B cell (primary cell): ENCODE results near the gene TRRAP. TPM values are rescaled to one million over a fixed set of nuclear protein-coding genes. Genes with fewer than 3 reads are reported as not detected.

Source experiments
- ATAC-seq: fragments of 200-7000 bp; cut with Tn5 transposase; one replicate; pipeline ENCODE4 v1.10.0; 2021; ENCODE audit warnings: low read depth, mild to moderate bottlenecking, moderate number of reproducible peaks, moderate library complexity
- CTCF ChIA-PET: fragments of 350-600 bp; sonication (Branson Sonifier 250); formaldehyde crosslinking; loops from one replicate; lab custom pipeline; 2021; ENCODE audit warnings: antibody characterized with exemption, inconsistent platforms; lab: Charles Lee
- POLR2A ChIA-PET: fragments of 350-600 bp; sonication (Branson Sonifier 250); formaldehyde crosslinking; loops from one replicate; lab custom pipeline; 2021; ENCODE audit warnings: antibody characterized with exemption; lab: Charles Lee
- DNase-seq: peaks from one replicate; pipeline ENCODE4 v3.0.0; 2013
- H2AFZ ChIP-seq: 2 replicates; pipeline ENCODE4 v1.6.1; 2012; ENCODE audit warnings: mild to moderate bottlenecking, low read depth, low read length; ENCODE audit not compliant: insufficient read depth, poor library complexity, severe bottlenecking
- H3K27ac ChIP-seq, 2 donors: 1 replicate in 1 of 2; 2 replicates in 1 of 2; pipeline ENCODE4 v1.5.1; 2012 to 2013; ENCODE audit warnings: low read length in 2 of 2, mild to moderate bottlenecking in 2 of 2, moderate library complexity in 1 of 2
- H3K27me3 ChIP-seq, 4 experiments: fragments of 200-600 bp in 1 of 4; sonication (generic) in 1 of 4; replicated peaks in 1 of 4; 1 replicate in 2 of 4; 2 replicates in 2 of 4; pipeline versions ENCODE4 v1.6.1 to v1.7.0; 2013 to 2016; ENCODE audit warnings: low read length in 3 of 4, mild to moderate bottlenecking in 2 of 4, mixed read lengths in 1 of 4, moderate library complexity in 1 of 4; ENCODE audit not compliant: insufficient read depth in 4 of 4, control insufficient read depth in 3 of 4; ENCODE audit errors: control extremely low read depth in 1 of 4
- H3K36me3 ChIP-seq, 2 experiments: replicated peaks in 1 of 2; 1 replicate in 1 of 2; 2 replicates in 1 of 2; pipeline versions ENCODE4 v1.6.1 to v1.7.1; 2013; ENCODE audit warnings: low read length in 1 of 2; ENCODE audit not compliant: insufficient read depth in 2 of 2, control insufficient read depth in 1 of 2; ENCODE audit errors: control extremely low read depth in 1 of 2, extremely low read depth in 1 of 2
- H3K4me1 ChIP-seq, 2 donors: fragments of 200-600 bp in 1 of 2; sonication (generic) in 1 of 2; 1 replicate in 1 of 2; 2 replicates in 1 of 2; pipeline versions ENCODE4 v1.5.1 to v1.6.1; 2013 to 2017; ENCODE audit warnings: low read length in 2 of 2; ENCODE audit not compliant: control insufficient read depth in 2 of 2, insufficient read depth in 2 of 2
- H3K4me2 ChIP-seq: replicated peaks from 2 replicates; pipeline ENCODE3; 2012; ENCODE audit warnings: mild to moderate bottlenecking, low read depth, low read length; ENCODE audit not compliant: poor library complexity, severe bottlenecking
- H3K4me3 ChIP-seq, 5 experiments: fragments of 200-600 bp in 1 of 5; sonication (generic) in 1 of 5; 1 replicate in 3 of 5; 2 replicates in 2 of 5; pipeline versions ENCODE4 v1.5.1 to v1.7.0; 2011 to 2016; ENCODE audit warnings: low read length in 4 of 5, mild to moderate bottlenecking in 4 of 5, low read depth in 2 of 5, control low read depth in 1 of 5, moderate library complexity in 1 of 5; ENCODE audit not compliant: insufficient read depth in 1 of 5; ENCODE audit errors: control extremely low read depth in 1 of 5, extremely low read depth in 1 of 5
- H3K79me2 ChIP-seq: fragments of 200-600 bp; sonication (generic); one replicate; pipeline ENCODE4 v1.6.0; 2016; ENCODE audit warnings: low read length; ENCODE audit not compliant: control insufficient read depth, insufficient read depth
- H3K9ac ChIP-seq: fragments of 200-600 bp; sonication (generic); 2 replicates; pipeline ENCODE4 v1.6.1; 2017; ENCODE audit warnings: mild to moderate bottlenecking, low read length, moderate library complexity
- H3K9me3 ChIP-seq, 3 donors: one replicate each; pipeline versions ENCODE4 v1.6.1 to v1.7.1; 2013; ENCODE audit warnings: low read length in 2 of 3; ENCODE audit not compliant: control insufficient read depth in 2 of 3, insufficient read depth in 1 of 3; ENCODE audit errors: control extremely low read depth in 1 of 3
- H4K20me1 ChIP-seq: 2 replicates; pipeline ENCODE4 v1.6.0; 2012; ENCODE audit warnings: mild to moderate bottlenecking, low read length; ENCODE audit not compliant: insufficient read depth, control insufficient read depth, poor library complexity, severe bottlenecking
- H3K27ac Mint-ChIP-seq: one replicate; pipeline ENCODE4 v1.8.0; 2021; ENCODE audit warnings: mixed read lengths
- H3K27me3 Mint-ChIP-seq: one replicate; pipeline ENCODE4 v1.8.0; 2021; ENCODE audit warnings: mixed read lengths
- H3K4me1 Mint-ChIP-seq: one replicate; pipeline ENCODE4 v1.8.0; 2021; ENCODE audit warnings: mixed read lengths
- H3K4me3 Mint-ChIP-seq: one replicate; pipeline ENCODE4 v1.8.0; 2021; ENCODE audit warnings: mixed read lengths
- H3K9me3 Mint-ChIP-seq: one replicate; pipeline ENCODE4 v1.8.0; 2022; ENCODE audit warnings: mixed read lengths; ENCODE audit not compliant: insufficient read depth
- CTCF ChIP-seq: fragments of 200-600 bp; IDR thresholded peaks from one replicate; pipeline ENCODE4 v1.8.0; 2022; ENCODE audit warnings: antibody characterized with exemption, mild to moderate bottlenecking
- EZH2 ChIP-seq: IDR thresholded peaks from 2 replicates; pipeline ENCODE4 v1.6.1; 2012; ENCODE audit warnings: borderline replicate concordance, low read depth, mild to moderate bottlenecking, moderate library complexity, low read length; ENCODE audit not compliant: insufficient read depth, poor library complexity, severe bottlenecking
- WGBS: methylation state at CpG from one replicate; pipeline ENCODE4 v1.1.5; 2013; ENCODE audit warnings: missing lambda C conversion rate; ENCODE audit not compliant: insufficient coverage; 5-methylcytosine and 5-hydroxymethylcytosine counted together
- intact Hi-C: fragments of 100-400 bp; cut with micrococcal nuclease; formaldehyde crosslinking; loops from one replicate; pipeline ENCODE4 v1.10.0; 2022
- polyA plus RNA-seq: library from polyadenylated mRNA; depleted of rRNA; stranded (reverse); fragments of >200 nt; gene quantifications from 2 replicates; pipeline ENCODE4 v1.2.3, GENCODE V29; 2012
- total RNA-seq, 2 donors: library from RNA; stranded (reverse); fragments of 120-200 nt in 1 of 2; gene quantifications; 1 replicate in 1 of 2; 2 replicates in 1 of 2; pipeline versions ENCODE4 v1.2.3 to v1.2.4, GENCODE V29; 2013 to 2022

The TRRAP gene
- total and polyA plus RNA-seq, 2 donors (not counting 1 experiment from before 2014, with no cell fraction given) = 25.4 to 102 TPM

GRCh38 chr7:99002827-99003212 is 124.5 kb downstream of the TRRAP start:
- peak overlapping the region; percentile 10 for H3K27ac Mint-ChIP-seq
- H3K4me1 Mint-ChIP-seq = peaks cover 7% of the 10 kb centered on the region
- no peaks in the 10 kb centered on the region for H3K4me1 ChIP-seq
- ChIA-PET CTCF (no interaction called here), POLR2A (no interaction called here)
- H3K4me3 Mint-ChIP-seq = no peak overlapping the region
- no peaks in the 10 kb centered on the region for H3K79me2 ChIP-seq
- no peaks in the 10 kb centered on the region for H3K27me3 Mint-ChIP-seq
- no peak overlapping the region for H3K9ac ChIP-seq
- H3K9me3 ChIP-seq = no peaks in the 10 kb centered on the region
- no peaks in the 10 kb centered on the region for H3K27me3 ChIP-seq
- DNase-seq = no peak
- H3K4me2 ChIP-seq = no peak overlapping the region
- H3K27ac ChIP-seq = no peak overlapping the region
- 98% methylated on average over 18 of the region's 20 CpGs for WGBS
- H4K20me1 ChIP-seq = no peaks in the 10 kb centered on the region
- peaks cover 0 to 66% of the 10 kb centered on the region in 2 experiments for H3K36me3 ChIP-seq
- H3K4me3 ChIP-seq = no peak overlapping the region
- no peak overlapping the region for H2AFZ ChIP-seq
- no peaks in the 10 kb centered on the region for H3K9me3 Mint-ChIP-seq
- ATAC-seq = no peak
- no peak for TF ChIP-seq EZH2
- TF ChIP-seq CTCF = no peak
- intact Hi-C loops = no loop called here

- no peak for DNase-seq
- POLR2A ChIA-PET = no interaction called here
Observed at GRCh38 chr7:99003419-99003818, 125.1 kb downstream of the TRRAP start.

More at GRCh38 chr7:99003419-99003818, 125.1 kb downstream of the TRRAP start:
- Histone ChIP-seq H4K20me1 (no peaks in the 10 kb centered on the region), H3K4me3 (no peak overlapping the region), H3K4me2 (no peak overlapping the region), H3K27me3 (no peaks in the 10 kb centered on the region), H3K9me3 (no peaks in the 10 kb centered on the region), H2AFZ (no peak overlapping the region), H3K36me3 (peaks cover 0 to 69% of the 10 kb centered on the region in 2 experiments), H3K79me2 (no peaks in the 10 kb centered on the region), H3K4me1 (no peaks in the 10 kb centered on the region), H3K27ac (no peak overlapping the region), H3K9ac (no peak overlapping the region)
- CTCF ChIA-PET = no interaction called here
- Mint-ChIP-seq H3K4me1 (peaks cover 7% of the 10 kb centered on the region), H3K9me3 (no peaks in the 10 kb centered on the region), H3K27me3 (no peaks in the 10 kb centered on the region), H3K4me3 (no peak overlapping the region), H3K27ac (no peak overlapping the region)
- TF ChIP-seq EZH2 = no peak
- no peak for TF ChIP-seq CTCF
- no peak for ATAC-seq
- intact Hi-C loops = no loop called here
- 95% methylated on average over 5 of the region's 15 CpGs for WGBS
